ENCODE data around the gene CCDC120.

Gene CCDC120, protein sequence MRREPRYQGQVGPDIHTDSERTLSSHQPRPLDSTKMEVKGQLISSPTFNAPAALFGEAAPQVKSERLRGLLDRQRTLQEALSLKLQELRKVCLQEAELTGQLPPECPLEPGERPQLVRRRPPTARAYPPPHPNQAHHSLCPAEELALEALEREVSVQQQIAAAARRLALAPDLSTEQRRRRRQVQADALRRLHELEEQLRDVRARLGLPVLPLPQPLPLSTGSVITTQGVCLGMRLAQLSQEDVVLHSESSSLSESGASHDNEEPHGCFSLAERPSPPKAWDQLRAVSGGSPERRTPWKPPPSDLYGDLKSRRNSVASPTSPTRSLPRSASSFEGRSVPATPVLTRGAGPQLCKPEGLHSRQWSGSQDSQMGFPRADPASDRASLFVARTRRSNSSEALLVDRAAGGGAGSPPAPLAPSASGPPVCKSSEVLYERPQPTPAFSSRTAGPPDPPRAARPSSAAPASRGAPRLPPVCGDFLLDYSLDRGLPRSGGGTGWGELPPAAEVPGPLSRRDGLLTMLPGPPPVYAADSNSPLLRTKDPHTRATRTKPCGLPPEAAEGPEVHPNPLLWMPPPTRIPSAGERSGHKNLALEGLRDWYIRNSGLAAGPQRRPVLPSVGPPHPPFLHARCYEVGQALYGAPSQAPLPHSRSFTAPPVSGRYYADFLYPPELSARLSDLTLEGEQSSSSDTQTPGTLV

GRCh38 chrX:49058794-49059193 lies at the start of gene CCDC120:
TSS of gene CCDC120 (plus strand) at chrX:49058999. CDS start at chrX:49062042, 3,043 bp downstream.
- no peak for DNase-seq

DNA sequence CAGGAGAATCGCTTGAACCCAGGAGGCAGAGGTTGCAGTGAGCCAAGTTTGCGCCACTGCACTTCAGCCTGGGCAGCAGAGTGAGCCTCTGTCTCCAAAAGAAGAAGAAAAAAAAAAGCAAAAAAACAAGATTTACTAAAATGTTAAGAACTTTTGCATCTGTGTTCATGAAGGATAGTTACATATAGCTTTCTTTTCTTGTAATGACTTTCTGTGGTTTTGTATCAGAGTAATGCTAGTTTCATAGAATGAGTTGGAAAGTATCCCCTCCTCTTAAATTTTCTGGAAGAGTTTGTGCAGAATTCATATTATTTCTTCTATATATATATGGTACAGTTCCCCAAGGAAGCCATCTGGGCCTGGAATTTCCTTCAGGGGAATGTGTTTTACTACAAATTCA lies 39.7 kb upstream of the CCDC120 start:
- DNase-seq, result no peak

- DNase-seq, result no peak
Measured at GRCh38 chrX:49019599-49020249, 39.1 kb upstream of the CCDC120 start.

DNA sequence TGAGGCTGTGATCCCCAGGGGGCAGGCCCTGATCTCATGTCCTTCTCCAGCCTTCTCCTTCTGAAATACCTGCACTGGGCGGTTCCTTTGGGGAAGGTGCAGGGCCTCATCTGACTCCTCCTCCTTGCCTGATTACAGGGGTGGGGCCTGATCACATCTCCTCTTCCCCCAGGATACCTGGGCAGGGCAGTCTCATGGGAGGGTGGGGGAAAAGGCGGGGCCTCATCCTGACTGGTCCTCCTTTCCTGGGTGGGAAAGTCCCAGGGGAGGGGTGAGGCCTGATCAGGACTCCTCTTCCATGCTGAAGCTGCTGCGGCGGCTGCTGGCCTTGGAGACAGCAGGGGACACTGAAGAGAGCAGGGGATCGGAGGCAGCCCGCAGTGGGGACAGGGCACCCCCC lies 28.9 kb upstream of the CCDC120 start:
- DNase-seq, result no peak

DNA sequence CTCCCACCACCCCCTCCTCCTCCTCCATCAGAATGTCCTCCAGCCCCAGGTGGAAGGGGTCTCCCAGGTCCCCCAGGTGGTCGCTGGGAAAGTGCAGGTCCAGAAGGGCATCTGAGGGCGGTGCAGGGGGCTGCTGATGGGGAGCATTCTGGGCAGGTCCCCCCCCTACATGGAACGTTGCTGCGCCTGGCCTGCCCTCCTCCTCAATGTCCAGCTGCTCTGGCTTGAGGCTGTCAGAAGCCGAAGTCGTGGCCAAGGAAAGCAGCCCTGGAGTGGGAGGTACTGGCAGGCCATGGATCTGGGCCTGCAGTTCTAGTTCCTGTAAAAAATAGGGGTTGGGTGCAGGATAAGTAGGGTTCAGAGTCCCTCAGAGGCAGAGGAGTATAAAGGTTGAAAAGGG lies 28.5 kb upstream of the CCDC120 start:
- no peak for DNase-seq

DNA sequence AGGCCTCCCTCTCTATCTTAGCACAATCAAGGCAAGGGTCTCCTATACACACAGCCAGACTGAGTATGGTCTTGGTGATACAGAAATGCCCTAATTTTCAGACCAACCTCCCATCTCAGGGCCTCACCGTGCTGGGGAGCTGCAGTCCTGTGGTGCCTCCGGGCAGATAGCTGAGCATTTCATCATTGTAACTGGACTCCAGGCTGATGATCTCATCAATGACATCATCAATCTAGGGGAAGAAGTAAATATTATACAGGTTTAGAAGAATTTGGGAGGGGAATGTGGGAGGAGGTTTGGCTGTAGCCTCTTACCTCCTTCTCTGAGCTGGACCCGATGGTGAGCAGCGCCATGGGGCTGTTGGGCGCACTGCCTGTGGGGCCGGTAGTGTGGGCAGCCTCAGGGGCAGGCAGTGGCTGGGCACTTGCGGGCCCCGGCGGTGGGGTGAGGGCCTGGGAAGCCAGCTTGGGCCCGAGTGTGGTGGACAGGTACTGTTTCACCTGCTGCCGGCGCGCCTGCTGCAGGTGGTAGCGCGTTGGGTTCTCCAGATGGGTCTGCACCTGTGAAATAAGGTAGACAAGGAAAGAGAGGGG lies 20.8 kb upstream of the CCDC120 start:
- DNase-seq, result no peak

- DNase-seq, result peak; percentile 57
Measured at GRCh38 chrX:49039598-49040375, 19.0 kb upstream of the CCDC120 start.

DNA sequence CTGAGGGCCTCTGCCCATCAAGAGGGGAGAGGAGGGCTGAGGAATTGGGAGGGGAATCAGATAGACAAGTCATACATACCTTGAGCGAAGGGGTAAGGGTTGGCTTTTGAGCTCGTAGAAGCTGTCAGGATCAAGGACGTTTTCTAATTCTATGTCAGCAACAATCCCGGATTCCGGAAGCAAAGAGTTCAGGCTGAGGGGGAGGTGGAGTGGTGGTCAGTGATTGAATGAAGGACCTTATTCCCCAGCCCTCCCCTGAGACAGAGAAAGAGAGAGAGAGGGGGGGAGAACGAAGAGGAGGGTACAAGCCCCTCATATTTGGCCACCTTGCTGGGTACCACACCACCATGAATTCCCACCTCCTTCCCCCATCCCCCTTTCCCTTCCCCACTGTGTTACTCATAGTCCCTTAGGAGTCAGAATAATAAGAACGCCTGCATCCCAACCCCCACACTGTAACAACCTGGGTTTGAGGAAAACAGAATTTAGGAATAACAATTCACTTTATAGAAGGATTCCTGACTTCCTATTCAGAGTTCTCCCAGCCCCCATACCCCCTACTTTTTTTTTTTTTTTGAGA lies 18.3 kb upstream of the CCDC120 start:
- no peak for DNase-seq

DNA sequence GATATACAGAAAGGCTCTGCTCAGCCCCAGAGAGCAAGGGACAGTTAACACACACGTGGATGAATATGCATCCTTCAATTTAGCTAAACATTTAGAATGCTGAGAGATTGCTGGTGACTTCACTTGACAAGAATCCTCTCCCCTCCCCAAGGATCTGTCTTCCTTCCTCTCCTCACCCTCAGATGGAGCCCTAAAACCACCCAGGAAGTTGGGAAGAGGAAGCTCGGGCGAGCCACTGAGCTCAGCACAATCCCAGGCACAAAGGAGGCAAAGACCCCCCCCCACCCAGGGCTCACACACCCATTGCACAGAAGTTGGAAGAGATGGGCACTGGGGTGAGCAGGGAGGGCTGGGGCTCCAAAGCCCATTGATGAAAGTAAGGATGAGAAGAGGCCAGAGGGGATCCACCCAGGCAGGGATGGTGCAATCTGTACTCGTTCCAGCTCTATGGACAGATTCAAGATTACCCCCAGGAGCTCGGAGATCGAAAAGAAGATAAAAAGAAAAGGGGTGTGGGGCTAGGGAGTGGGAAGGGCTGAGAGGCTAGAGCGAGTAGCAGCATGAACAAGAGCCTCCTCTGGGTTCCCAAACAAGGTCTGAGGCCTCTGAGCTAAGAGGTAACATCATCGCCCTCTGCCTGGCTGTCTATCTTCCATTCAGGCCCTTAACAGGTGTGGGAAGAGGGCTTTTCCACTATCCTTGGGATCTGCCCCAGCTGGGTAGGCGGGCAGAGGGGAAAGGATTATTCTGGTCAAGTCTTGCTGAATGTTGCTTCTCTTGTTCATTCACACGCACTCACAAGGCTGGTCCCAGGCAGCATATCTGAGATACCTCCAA lies 16.8 kb upstream of the CCDC120 start:
- no peak for DNase-seq

DNA sequence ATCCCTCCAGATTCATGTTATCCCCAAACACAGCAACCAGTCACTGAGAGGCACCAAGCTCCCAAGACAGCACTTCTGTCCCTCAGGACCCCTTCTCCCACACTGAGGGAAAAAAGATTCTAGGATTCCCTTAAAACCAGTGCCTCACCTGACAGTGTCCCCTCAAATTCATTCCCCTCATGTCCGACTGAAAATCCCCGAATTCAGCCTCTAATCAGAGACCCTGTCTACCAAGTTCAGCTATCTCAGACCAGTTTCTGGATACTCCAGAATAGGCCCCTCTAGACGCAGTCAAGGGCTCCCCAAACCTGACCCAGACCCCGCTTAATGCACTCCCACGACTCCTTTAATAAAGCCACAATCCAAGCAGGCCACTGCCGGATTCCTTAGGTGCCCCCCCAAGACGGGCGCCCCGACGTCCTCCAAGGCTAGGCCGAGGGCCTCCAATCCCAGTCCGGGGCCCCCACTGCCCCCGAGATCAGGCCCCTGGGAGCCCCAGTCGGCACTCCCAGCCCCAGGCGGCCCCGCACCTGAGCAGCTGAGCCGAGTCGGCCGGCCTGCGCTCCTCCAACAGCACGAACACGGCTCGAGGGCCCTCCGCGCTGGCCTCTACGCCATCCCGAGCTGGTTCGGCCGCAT lies 16.1 kb upstream of the CCDC120 start:
- DNase-seq, result no peak

- DNase-seq, result peak; percentile 97
Measured at GRCh38 chrX:49043220-49043986, 15.4 kb upstream of the CCDC120 start, which contains the start of gene TFE3. TSS of gene TFE3 (minus strand) at chrX:49043357. CDS start at chrX:49043226, 131 bp downstream.

DNA sequence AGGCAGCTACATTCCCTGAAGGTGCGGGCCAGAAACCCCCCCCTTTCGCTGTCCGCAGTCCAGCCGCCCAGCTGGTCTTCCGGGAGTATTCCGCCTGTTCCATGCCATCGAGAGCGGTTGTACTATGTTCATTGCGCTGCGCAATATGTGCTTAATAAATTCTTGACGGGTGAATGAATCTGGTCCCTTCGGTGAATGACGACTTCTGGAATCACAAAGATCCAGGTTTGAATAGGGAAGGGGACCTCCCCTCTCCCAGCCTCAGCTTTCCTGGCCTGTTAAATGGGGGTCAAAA lies 14.9 kb upstream of the CCDC120 start:
- DNase-seq, result no peak

- peak; percentile 75 for DNase-seq
Measured at GRCh38 chrX:49053223-49054072, 5.4 kb upstream of the CCDC120 start.

GRCh38 chrX:49054073-49054762 lies 4.6 kb upstream of the CCDC120 start:
- no peak for DNase-seq

DNA sequence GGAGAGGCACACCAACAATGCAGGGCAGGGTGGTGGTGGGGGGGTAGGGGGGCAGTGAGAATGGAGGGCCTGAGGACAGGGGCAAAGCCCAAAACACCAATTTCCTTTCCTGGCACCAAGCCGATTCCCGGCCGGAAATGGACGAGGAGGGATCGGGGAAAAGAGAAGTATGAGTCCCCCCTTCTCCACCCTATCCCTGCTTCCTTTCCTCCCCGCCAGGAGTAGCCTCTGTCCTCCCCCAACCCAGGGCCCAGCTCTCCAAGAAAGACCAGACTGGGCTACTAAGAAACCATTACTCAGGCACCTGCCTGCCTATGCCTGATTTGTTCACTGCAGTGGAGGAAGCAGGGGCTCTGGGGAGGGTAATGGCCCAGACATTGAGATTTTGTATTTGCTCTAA lies 402 bp downstream of the CCDC120 start:
- DNase-seq, result no peak

GRCh38 chrX:49059681-49060085 lies 884 bp downstream of the CCDC120 start:
- DNase-seq, result no peak

GRCh38 chrX:49060914-49061313 lies 2.1 kb downstream of the CCDC120 start:
- DNase-seq, result no peak

DNA sequence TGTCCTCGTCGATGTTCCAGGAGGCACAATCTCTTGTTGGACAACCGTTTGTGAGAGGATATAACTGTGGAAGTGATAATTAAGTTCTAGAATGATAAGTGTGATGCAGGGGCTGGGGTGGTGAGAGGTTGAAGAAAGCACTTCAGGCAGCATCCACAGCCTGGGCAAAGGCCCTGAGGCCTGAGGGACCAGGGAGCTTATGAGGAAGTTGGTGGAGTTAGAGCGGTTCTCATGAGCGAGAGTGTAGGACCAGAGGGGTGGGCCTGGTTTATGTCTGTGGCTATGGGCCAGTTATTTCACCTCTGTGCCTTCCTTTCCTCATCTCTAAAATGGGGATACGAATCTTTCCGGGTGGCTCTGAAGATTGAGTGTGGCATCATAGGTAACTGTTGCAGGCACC lies 2.7 kb downstream of the CCDC120 start:
- DNase-seq, result no peak

Measured in activated CD4-positive, alpha-beta T cell treated with anti-CD3 and anti-CD28 coated beads for 48 hours (primary cell).